GM23248 (cell line): Measurements from ENCODE around the gene ROR1.

Experiments used
- EZH2 ChIP-seq: fragments of 200-600 bp; sonication (generic); IDR thresholded peaks from 2 replicates; pipeline ENCODE4 v1.6.1; 2018; ENCODE audit warnings: antibody characterized with exemption, mild to moderate bottlenecking; ENCODE audit not compliant: insufficient read depth, poor library complexity, severe bottlenecking
- EZH2phosphoT487 ChIP-seq: fragments of 200-600 bp; sonication (generic); IDR thresholded peaks from 2 replicates; pipeline ENCODE4 v1.6.1; 2018; ENCODE audit warnings: antibody characterized with exemption, moderate library complexity, mild to moderate bottlenecking, low read depth; ENCODE audit not compliant: insufficient read depth

DNA sequence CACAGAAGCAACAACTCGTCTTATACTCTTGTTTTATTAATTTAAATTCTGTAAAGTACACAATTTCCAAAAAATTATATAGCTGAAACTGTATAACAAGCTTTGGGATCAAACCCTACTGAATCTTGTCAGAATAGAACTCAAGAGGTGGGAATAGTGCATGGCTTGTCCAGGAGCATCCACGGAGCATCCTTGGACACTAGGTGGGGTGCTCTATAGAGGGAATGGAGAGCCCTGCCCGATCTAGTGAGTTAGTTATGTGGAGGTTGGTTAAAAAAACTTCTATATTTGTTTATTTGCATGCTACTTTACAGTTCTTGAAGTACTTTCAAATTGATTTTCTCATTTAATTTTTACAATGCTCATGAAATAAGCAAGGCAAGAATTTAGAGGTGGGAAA lies 28.3 kb downstream of the ROR1 start:
- TF ChIP-seq EZH2 (no peak), EZH2phosphoT487 (no peak)
